ENCODE measurements around the gene LPXN. TPM values are rescaled to one million over a fixed set of nuclear protein-coding genes. Genes with fewer than 3 reads are reported as not detected.

The LPXN gene
- polyA plus RNA-seq, 2 of the 4 experiments (the other 2 are of a cell fraction), result 2.5 to 6.6 TPM

GRCh38 chr11:58530236-58530635 lies 45.4 kb downstream of the LPXN start (continued):
- TF ChIP-seq, protein P1, sequence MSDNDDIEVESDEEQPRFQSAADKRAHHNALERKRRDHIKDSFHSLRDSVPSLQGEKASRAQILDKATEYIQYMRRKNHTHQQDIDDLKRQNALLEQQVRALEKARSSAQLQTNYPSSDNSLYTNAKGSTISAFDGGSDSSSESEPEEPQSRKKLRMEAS (IDR thresholded peaks at IDR 0.05), result no peak
- TF ChIP-seq MAZ (IDR thresholded peaks at IDR 0.05; ENCODE audit: borderline replicate concordance, low read depth, low read length) (no peak), MYC (IDR thresholded peaks at IDR 0.05; ENCODE audit: borderline replicate concordance, low read length) (no peak)

DNA sequence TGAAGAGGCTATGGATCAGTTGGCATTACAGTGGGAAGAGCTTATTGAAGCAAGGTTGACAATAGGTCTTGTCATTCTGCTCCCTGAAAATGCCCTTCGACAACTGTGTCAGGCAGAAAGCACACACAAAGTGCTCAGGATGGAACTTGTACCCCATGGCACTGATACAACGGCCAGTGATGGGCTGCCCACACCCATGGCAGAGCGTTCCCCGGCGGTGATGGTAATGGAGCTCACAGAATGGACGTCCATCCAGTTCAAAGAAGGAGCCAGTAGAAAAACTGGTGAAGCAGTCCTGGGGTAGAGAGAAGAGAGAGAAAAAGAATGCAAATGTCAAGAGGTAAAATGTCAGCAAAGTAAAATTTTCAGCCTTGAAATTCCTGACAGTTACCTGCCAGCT lies 48.2 kb downstream of the LPXN start:
- 74% methylated on average over 6 of the region's 6 CpGs for WGBS (ENCODE audit: missing lambda C conversion rate)
- ChIA-PET POLR2A (no interaction called here), CTCF (interaction anchor here (1.0 kb wide), 1 partner anchor 20 kb away, joined by 3 read pairs; no protein-coding TSS in a partner anchor)
- Histone ChIP-seq H3K27ac (no peak overlapping the region), H3K4me3 (no peak overlapping the region), H3K4me2 (no peak overlapping the region), H3K4me1 (0 out of 3 replicates have a peak, but pooled peaks cover 3% of the 10 kb centered on the region), H3K9me3 (no peaks in the 10 kb centered on the region)
- TF ChIP-seq ESRRA (IDR thresholded peaks at IDR 0.05; ENCODE audit: borderline replicate concordance, low read length) (no peak), RCOR1 (IDR thresholded peaks at IDR 0.05; ENCODE audit: low read depth, low read length) (no peak), BHLHE40 (IDR thresholded peaks at IDR 0.05; ENCODE audit: low read depth, low read length) (no peak), RFX5 (IDR thresholded peaks at IDR 0.05) (no peak), NR3C1 (IDR thresholded peaks at IDR 0.05) (no peak), HOXA7 (CRISPR knock-in tag; IDR thresholded peaks at IDR 0.05) (no peak), KDM5A (IDR thresholded peaks at IDR 0.05) (no peak), EHMT2 (IDR thresholded peaks at IDR 0.05; ENCODE audit: low read depth) (no peak), POLR2AphosphoS2 (conservative IDR thresholded peaks at IDR 0.05; ENCODE audit: low read length) (no peak), FOXS1 (CRISPR knock-in tag; IDR thresholded peaks at IDR 0.05) (no peak), BCL3 (IDR thresholded peaks at IDR 0.05) (no peak), MYC (IDR thresholded peaks at IDR 0.05; ENCODE audit: borderline replicate concordance, low read length) (no peak), HOXB5 (CRISPR knock-in tag; IDR thresholded peaks at IDR 0.05) (no peak), NFE2L2 (conservative IDR thresholded peaks at IDR 0.05; ENCODE audit: low read length) (no peak)
- TF ChIP-seq, protein P1 (IDR thresholded peaks at IDR 0.05), result no peak
- TF ChIP-seq, protein P2, sequence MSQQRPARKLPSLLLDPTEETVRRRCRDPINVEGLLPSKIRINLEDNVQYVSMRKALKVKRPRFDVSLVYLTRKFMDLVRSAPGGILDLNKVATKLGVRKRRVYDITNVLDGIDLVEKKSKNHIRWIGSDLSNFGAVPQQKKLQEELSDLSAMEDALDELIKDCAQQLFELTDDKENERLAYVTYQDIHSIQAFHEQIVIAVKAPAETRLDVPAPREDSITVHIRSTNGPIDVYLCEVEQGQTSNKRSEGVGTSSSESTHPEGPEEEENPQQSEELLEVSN (IDR thresholded peaks at IDR 0.05; ENCODE audit: borderline replicate concordance, low read depth), result no peak
- FAIRE-seq, result no peak
- DNase-seq (ENCODE audit: low read depth in 1 of 2, low spot score in 1 of 2), result no peak
- ATAC-seq, result no peak

- no peak for DNase-seq (ENCODE audit: low read depth in 1 of 2, low spot score in 1 of 2)
- no peak for FAIRE-seq
- TF ChIP-seq MYC (IDR thresholded peaks at IDR 0.05; ENCODE audit: borderline replicate concordance, low read length) (no peak), HMGXB4 (CRISPR knock-in tag; IDR thresholded peaks at IDR 0.05; ENCODE audit: borderline replicate concordance) (no peak), HEYL (CRISPR knock-in tag; IDR thresholded peaks at IDR 0.05) (no peak), CBX8 (IDR thresholded peaks at IDR 0.05) (no peak), NR3C1 (IDR thresholded peaks at IDR 0.05) (no peak), RARB (CRISPR knock-in tag; IDR thresholded peaks at IDR 0.05) (no peak), HOXA7 (CRISPR knock-in tag; IDR thresholded peaks at IDR 0.05) (no peak), HES2 (IDR thresholded peaks at IDR 0.05) (no peak), BHLHE40 (IDR thresholded peaks at IDR 0.05; ENCODE audit: low read depth, low read length) (no peak), TFCP2L1 (CRISPR knock-in tag; IDR thresholded peaks at IDR 0.05) (no peak), SREBF2 (IDR thresholded peaks at IDR 0.05) (no peak)
- TF ChIP-seq, protein P3, sequence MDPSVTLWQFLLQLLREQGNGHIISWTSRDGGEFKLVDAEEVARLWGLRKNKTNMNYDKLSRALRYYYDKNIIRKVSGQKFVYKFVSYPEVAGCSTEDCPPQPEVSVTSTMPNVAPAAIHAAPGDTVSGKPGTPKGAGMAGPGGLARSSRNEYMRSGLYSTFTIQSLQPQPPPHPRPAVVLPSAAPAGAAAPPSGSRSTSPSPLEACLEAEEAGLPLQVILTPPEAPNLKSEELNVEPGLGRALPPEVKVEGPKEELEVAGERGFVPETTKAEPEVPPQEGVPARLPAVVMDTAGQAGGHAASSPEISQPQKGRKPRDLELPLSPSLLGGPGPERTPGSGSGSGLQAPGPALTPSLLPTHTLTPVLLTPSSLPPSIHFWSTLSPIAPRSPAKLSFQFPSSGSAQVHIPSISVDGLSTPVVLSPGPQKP (IDR thresholded peaks at IDR 0.05; ENCODE audit: low read depth, low read length), result no peak
- ChIA-PET POLR2A (no interaction called here), CTCF (interaction anchor here (1.0 kb wide), 1 partner anchor 21 kb away, joined by 3 read pairs; no protein-coding TSS in a partner anchor)
- H3K9me3 ChIP-seq, result no peaks in the 10 kb centered on the region
- 30% methylated on average over 3 of the region's 3 CpGs for WGBS (ENCODE audit: missing lambda C conversion rate)
- 0 out of 3 replicates have a peak, but pooled peaks cover 3% of the 10 kb centered on the region for H3K4me1 ChIP-seq
- no peak overlapping the region for H3K4me2 ChIP-seq
- no peak overlapping the region for H3K4me3 ChIP-seq
- no peak overlapping the region for H3K27ac ChIP-seq
- ATAC-seq, result no peak
Measured at GRCh38 chr11:58526721-58527120, 48.9 kb downstream of the LPXN start.

Data from A549 (cell line).